Subcutaneous abdominal adipose tissue (tissue), 5 donors: ENCODE data around the gene ACTBL2.

Source experiments
- H3K27ac ChIP-seq: one replicate; pipeline ENCODE4 v1.7.0; 2013; ENCODE audit warnings: low read depth, mild to moderate bottlenecking, inconsistent platforms, low read length, moderate library complexity
- H3K27me3 ChIP-seq, 5 donors: one replicate each; pipeline ENCODE4 v1.7.0; 2013; ENCODE audit warnings: low read length in 5 of 5, inconsistent platforms in 1 of 5; ENCODE audit not compliant: control insufficient read depth in 5 of 5, insufficient read depth in 4 of 5
- H3K36me3 ChIP-seq, 5 donors: one replicate each; pipeline ENCODE4 v1.7.0; 2013; ENCODE audit warnings: low read length in 5 of 5; ENCODE audit not compliant: control insufficient read depth in 5 of 5, insufficient read depth in 5 of 5
- H3K4me1 ChIP-seq, 5 donors: one replicate each; pipeline ENCODE4 v1.7.0; 2013; ENCODE audit warnings: low read length in 5 of 5, mild to moderate bottlenecking in 3 of 5, moderate library complexity in 1 of 5; ENCODE audit not compliant: control insufficient read depth in 5 of 5, insufficient read depth in 5 of 5
- H3K4me3 ChIP-seq, 5 donors: one replicate each; pipeline ENCODE4 v1.7.0; 2013; ENCODE audit warnings: low read length in 5 of 5, low read depth in 1 of 5
- H3K9ac ChIP-seq, 5 donors: one replicate each; pipeline ENCODE4 v1.7.0; 2013; ENCODE audit warnings: low read length in 5 of 5, mild to moderate bottlenecking in 4 of 5, moderate library complexity in 3 of 5
- H3K9me3 ChIP-seq, 5 donors: one replicate each; pipeline ENCODE4 v1.7.0; 2013; ENCODE audit warnings: low read length in 5 of 5; ENCODE audit not compliant: control insufficient read depth in 5 of 5
- donor health status: healthy.
- donor health status: healthy.
- donor health status: healthy.
- donor health status: healthy.
- donor health status: healthy.

ACTBL2 gene

DNA sequence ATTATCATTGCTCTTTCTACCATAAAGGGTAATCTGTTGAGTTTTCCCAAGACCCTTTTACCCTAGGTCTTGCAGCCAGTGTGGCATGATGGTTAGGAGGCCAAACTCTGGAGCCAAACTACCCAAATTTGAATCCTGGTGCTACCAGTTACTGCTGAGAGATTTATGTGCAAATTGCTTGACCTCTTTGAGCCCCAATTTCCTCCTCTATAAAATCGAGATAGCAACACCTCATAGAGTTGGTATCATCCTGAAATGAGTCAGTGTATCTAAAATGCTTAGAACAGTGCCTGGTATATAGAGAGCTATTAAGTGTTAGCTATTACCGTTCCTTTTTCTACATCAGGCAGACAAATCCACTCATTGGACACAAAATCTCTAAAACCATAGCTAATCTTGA, 43.0 kb downstream of the ACTBL2 start:
- no peak overlapping the region for H3K4me3 ChIP-seq
- H3K9me3 ChIP-seq: no peaks in the 10 kb centered on the region
- peaks cover 3 to 23% (median 14%) of the 10 kb centered on the region in 5 donors for H3K4me1 ChIP-seq
- H3K27ac ChIP-seq: no peak overlapping the region
- no peak overlapping the region for H3K9ac ChIP-seq
- H3K36me3 ChIP-seq: no peaks in the 10 kb centered on the region
- H3K27me3 ChIP-seq: no peaks in the 10 kb centered on the region

DNA sequence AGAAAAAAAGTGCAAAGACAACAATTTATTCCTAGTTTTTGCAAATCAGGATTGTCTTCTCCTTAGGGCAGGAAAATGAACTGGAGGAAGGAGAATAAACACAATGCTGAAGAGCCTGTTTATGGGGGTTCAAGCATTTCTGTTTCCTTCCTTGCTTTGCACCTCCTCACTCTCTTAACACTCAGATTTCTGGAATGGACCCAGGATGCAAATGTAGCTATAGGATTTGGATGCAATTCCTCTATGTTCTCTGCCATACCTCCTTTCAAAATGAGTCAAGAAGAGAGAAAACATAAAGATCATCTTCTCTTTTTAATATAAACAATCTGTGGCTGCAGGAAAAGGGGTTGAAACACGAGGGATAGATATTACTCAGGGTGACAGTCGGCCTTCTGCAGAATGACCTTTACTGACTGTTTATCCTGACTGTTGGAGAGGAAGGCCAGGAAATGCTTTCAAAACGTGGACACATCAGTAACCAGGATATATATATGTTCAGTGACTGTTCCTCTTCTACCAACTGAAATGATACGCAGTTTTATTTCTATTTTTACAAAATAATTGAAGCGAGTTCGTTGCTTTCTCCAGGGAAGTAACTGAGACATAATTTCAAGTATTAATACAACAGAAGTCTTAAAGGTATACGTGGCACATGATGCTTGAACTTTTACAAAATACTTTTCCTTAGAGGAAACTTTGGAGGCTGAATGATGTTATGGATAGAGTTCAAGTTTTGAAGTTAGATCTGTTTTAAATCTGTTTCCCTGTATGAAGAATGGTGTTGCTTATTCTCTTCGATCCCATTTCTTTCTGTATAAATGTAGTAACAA, 44.4 kb downstream of the ACTBL2 start:
- Histone ChIP-seq H3K4me3 (no peak overlapping the region), H3K9ac (no peak overlapping the region), H3K27me3 (no peaks in the 10 kb centered on the region), H3K27ac (no peak overlapping the region), H3K36me3 (no peaks in the 10 kb centered on the region), H3K4me1 (peaks cover 3 to 23% (median 14%) of the 10 kb centered on the region in 5 donors), H3K9me3 (no peaks in the 10 kb centered on the region)

DNA sequence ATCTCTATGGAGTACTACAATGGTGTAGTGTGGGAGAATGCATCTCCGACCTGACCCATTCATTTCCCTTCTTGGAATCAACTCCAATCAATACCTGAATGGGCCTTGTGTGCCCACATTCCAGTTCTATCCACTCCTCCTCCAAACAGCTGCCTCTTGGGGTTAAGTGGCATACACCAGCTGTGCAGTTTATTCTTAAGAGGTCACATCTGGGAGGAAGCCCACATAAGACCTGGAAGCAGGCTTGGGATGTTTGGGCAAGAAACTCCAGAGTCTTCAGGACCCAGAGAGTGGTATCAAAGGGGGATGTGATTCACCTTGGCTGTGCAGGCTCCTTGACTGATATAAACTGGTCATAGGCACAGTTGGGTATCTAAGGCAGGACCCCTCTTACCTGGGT, 46.0 kb downstream of the ACTBL2 start:
- H3K9ac ChIP-seq: no peak overlapping the region
- H3K4me3 ChIP-seq: no peak overlapping the region
- H3K27ac ChIP-seq: no peak overlapping the region
- H3K9me3 ChIP-seq: no peaks in the 10 kb centered on the region
- H3K4me1 ChIP-seq: peaks cover 0 to 18% (median 10%) of the 10 kb centered on the region in 5 donors
- H3K36me3 ChIP-seq: no peaks in the 10 kb centered on the region
- H3K27me3 ChIP-seq: no peaks in the 10 kb centered on the region

DNA sequence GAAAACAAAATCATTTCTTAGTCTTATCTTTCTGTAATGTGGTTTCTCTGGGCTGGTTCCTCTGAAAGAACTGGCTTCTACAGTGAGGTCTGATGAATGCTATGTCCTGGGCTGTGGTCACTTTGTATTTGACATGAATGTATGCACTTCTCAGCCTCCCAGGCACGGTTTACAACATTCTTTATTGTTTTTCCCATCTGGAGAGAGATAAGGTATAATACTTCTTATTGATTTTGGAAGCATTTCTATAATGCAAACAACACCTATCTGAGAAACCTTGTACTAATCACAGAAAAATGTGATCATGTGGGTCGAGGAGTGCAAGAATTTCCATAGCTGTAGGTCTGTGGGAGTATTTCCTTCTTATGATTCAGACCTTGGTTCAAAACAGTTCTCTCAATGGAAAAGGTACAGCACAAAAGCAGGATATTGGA, 46.9 kb downstream of the ACTBL2 start:
- Histone ChIP-seq H3K4me3 (no peak overlapping the region), H3K36me3 (no peaks in the 10 kb centered on the region), H3K9ac (no peak overlapping the region), H3K9me3 (no peaks in the 10 kb centered on the region), H3K4me1 (peaks cover 0 to 20% (median 10%) of the 10 kb centered on the region in 5 donors), H3K27me3 (no peaks in the 10 kb centered on the region), H3K27ac (no peak overlapping the region)

DNA sequence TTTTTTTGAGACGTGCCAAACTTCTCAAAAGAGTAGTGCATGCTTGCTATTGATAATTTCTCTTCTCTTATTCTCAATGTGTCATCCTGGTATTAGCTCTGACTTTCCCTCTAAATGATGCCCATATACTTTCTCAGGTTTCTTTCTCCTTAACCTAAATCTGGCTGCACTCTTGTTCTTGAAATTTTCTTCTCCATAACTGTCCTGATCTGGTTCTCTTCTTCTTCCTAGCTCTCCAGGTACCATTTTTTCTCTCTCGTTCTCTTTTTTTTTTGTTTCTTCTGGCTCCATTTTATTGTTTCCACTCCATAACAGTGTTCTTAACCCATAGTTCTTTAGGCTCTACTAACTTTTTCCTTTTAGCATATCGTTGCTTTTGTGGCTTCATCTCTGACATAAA, 47.9 kb downstream of the ACTBL2 start:
- H3K27ac ChIP-seq: no peak overlapping the region
- H3K9me3 ChIP-seq: no peaks in the 10 kb centered on the region
- H3K4me3 ChIP-seq: no peak overlapping the region
- peaks cover 0 to 23% (median 11%) of the 10 kb centered on the region in 5 donors for H3K4me1 ChIP-seq
- H3K27me3 ChIP-seq: no peaks in the 10 kb centered on the region
- no peak overlapping the region for H3K9ac ChIP-seq
- no peaks in the 10 kb centered on the region for H3K36me3 ChIP-seq

DNA sequence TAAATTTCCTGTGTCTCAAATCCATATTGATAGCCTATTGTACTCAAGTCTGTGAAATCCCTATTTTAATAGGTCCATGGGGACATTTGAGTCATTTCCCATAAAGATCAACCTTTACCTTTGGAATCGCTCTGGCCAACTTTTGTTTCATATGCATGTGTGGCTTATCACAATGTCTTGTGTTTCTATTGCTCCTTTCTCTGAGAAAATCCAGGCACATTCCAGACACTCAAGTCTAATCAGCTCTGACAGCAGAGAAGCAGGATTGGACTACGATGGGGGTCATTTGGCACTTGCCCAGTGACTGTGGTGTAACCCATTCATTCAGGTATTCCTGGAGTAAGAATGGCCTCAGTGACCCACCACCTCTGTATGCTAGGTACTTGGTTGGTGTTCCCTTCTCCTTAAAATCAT, 48.4 kb downstream of the ACTBL2 start:
- Histone ChIP-seq H3K9ac (no peak overlapping the region), H3K36me3 (no peaks in the 10 kb centered on the region), H3K4me1 (peaks cover 0 to 25% (median 14%) of the 10 kb centered on the region in 5 donors), H3K27me3 (no peaks in the 10 kb centered on the region), H3K9me3 (no peaks in the 10 kb centered on the region), H3K27ac (no peak overlapping the region), H3K4me3 (no peak overlapping the region)

DNA sequence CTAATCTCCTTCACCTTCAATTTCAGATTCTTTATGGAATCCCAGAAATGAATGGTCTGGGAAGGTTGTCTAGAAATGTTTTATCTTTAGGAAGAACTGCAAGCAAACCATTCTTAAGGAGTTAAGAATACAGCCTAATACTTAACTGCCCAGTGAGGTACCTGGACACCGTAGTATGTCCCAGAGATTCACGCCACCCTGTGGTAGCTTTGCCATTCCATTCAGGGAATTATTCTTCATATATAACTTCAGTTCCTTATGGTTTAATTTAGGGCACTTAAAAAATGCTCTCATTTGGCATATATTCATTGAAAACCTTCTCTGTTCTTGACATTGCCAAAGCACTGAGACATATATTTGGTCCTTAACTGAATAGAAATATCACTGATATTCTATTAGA, 49.7 kb downstream of the ACTBL2 start:
- H3K36me3 ChIP-seq: no peaks in the 10 kb centered on the region
- no peak overlapping the region for H3K4me3 ChIP-seq
- H3K4me1 ChIP-seq: peaks cover 0 to 15% (median 4%) of the 10 kb centered on the region in 5 donors
- H3K27ac ChIP-seq: no peak overlapping the region
- no peaks in the 10 kb centered on the region for H3K27me3 ChIP-seq
- no peak overlapping the region for H3K9ac ChIP-seq
- H3K9me3 ChIP-seq: no peaks in the 10 kb centered on the region

DNA sequence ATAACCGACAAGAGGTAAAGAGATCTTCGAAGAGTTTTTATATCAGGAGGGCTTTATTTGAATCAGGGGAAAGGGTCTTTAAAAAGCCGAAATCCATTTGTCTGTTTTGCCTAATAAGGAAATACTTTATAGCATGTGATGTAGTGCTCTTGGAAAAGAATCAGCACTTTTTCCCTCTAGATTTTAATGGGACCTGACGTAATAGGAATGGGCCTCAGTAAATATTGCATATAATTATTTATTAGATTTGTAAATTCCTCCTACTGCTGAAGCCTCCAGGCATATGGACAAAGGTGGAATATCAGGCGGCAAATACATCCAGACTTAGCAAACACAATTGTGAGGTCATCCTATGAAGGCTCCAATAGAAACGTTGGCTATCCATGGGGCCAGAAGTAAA, 50.9 kb downstream of the ACTBL2 start:
- Histone ChIP-seq H3K27me3 (no peaks in the 10 kb centered on the region), H3K9me3 (no peaks in the 10 kb centered on the region), H3K4me1 (peaks cover 0 to 15% (median 4%) of the 10 kb centered on the region in 5 donors), H3K4me3 (no peak overlapping the region), H3K36me3 (no peaks in the 10 kb centered on the region), H3K27ac (peak overlapping the region; percentile 5), H3K9ac (no peak overlapping the region)
